C4-2B (cell line): ENCODE data around the gene NTRK3.

Experiments
- H3K27ac ChIP-seq: fragments of 450-650 bp; 2 replicates; pipeline ENCODE4 v1.5.1; 2017
- ZFX ChIP-seq: fragments of 450-650 bp; IDR thresholded peaks from 2 replicates; pipeline ENCODE4 v1.6.1; 2017
- TF ChIP-seq, protein P1 (sequence below): fragments of 450-650 bp; conservative IDR thresholded peaks from 2 replicates; pipeline ENCODE4 v1.5.1; 2017; ENCODE audit warnings: mild to moderate bottlenecking

Gene NTRK3

DNA sequence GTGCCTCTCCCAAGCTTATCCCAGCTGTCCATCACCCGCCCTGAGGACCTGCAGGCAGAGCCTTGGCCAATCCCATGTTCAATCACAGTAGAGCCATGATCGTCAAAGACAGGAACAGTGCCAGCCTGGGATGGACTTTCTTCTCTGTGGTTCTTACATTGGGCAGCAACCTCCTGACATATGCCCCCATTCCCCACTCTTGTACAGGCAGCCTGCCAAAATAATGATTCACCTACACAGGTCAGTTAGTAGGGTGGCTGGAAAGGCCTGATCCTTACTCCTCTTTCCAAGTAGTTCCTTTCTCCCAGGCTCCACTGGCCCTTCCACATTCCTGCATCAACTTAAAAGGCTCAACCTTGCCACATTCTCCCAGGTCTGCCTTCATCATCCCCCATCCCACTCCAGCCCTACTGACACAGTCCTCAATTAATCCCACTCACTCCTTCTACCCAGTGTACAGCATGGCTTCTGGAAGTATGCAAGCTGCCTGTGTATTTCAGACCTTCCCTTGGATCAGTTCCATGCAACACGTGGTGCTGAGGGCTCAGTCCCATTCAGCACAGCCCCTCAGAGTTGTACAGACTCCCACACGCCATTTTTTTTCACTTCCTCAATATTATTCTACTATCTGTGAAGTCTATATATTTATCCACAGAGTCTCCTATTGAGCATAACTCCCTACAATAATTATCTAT is 189.8 kb downstream of the NTRK3 start:
- H3K27ac ChIP-seq = no peak overlapping the region
- TF ChIP-seq, protein P1, sequence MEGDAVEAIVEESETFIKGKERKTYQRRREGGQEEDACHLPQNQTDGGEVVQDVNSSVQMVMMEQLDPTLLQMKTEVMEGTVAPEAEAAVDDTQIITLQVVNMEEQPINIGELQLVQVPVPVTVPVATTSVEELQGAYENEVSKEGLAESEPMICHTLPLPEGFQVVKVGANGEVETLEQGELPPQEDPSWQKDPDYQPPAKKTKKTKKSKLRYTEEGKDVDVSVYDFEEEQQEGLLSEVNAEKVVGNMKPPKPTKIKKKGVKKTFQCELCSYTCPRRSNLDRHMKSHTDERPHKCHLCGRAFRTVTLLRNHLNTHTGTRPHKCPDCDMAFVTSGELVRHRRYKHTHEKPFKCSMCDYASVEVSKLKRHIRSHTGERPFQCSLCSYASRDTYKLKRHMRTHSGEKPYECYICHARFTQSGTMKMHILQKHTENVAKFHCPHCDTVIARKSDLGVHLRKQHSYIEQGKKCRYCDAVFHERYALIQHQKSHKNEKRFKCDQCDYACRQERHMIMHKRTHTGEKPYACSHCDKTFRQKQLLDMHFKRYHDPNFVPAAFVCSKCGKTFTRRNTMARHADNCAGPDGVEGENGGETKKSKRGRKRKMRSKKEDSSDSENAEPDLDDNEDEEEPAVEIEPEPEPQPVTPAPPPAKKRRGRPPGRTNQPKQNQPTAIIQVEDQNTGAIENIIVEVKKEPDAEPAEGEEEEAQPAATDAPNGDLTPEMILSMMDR = no peak
- no peak for TF ChIP-seq ZFX

DNA sequence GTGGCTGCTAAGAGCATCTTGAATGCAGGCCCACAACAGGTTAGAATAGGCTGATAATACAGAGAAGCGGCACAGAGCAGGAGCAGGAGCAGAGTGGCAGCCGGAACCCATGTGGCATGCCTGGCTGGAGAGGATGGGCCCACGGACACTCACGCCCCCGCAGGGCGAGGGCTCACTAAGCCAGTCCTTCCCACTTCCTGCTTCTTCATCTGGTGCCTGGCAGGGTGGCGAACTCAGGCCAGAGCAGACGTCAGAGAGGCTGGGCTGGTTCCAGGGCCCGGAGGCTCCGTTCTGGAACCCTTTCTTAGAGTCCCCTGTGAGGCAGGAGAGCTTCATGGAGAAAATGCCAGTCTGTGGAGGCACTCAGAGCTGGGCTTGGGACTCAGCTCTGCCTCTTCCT is 195.1 kb downstream of the NTRK3 start:
- H3K27ac ChIP-seq = no peak overlapping the region

DNA sequence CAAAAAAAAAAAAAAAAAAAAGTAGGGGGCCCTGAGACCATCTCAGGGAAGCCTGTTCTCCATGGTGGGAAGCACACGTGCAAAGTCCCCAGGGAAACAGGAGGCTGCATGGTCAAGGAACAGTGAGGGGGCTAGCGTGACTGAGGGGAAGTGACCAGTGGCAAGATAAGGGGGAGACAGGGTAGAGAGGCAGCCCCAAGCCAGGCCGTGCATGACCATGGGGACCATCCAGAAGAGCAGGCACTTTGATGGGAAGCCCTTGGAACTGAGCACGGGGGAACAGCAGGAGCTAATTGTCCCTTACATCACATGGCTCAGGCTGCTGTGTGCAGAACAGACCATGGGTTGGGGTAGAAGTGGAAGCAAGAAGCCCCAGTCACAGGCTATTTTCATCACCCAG is 196.2 kb downstream of the NTRK3 start:
- TF ChIP-seq, protein P1 = no peak
- no peak for TF ChIP-seq ZFX
- H3K27ac ChIP-seq = no peak overlapping the region

More for the DNA sequence above, 195.1 kb downstream of the NTRK3 start:
- TF ChIP-seq, protein P1 = no peak
- TF ChIP-seq ZFX = no peak

DNA sequence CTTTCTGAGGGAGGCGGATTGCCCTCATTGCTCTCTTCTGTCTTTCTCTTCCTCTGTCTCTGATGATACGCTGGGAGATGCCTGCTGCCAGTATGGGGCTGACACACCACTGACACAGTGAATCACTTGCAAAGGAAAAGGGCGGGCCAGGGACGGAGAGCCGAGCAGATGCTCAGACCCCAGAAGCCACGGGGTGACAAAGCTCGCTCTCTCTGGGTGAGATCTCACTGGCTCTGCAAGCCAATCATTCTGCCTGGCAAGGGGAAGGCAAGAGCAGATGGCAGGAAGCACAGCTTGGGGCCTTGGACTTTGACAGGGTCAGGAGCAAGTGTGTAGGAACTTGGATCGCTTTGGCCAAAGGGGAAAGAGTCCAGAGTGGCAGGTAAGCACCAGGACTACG is 198.7 kb downstream of the NTRK3 start:
- H3K27ac ChIP-seq = no peak overlapping the region
- TF ChIP-seq ZFX = no peak
- TF ChIP-seq, protein P1 = no peak

DNA sequence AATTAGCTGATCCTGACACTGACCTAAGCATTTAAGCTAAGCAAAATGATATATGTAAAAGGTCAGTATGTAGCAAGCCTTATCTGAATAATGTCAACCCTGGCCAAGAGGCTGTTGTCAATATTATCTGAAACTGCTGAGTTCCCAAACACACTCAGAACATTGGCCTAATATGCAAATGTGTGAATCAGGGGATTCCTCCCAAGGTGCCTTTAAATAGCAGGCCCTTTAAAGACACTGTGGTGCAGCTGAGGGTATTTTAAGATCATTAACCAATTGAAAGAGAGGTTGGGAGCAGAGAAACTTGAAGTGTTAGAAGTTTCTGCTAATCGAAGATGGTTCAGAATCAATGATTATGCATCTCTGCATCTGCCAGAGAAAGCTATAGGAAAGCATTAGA is 207.0 kb downstream of the NTRK3 start:
- no peak overlapping the region for H3K27ac ChIP-seq
- TF ChIP-seq, protein P1 = no peak
- TF ChIP-seq ZFX = no peak

DNA sequence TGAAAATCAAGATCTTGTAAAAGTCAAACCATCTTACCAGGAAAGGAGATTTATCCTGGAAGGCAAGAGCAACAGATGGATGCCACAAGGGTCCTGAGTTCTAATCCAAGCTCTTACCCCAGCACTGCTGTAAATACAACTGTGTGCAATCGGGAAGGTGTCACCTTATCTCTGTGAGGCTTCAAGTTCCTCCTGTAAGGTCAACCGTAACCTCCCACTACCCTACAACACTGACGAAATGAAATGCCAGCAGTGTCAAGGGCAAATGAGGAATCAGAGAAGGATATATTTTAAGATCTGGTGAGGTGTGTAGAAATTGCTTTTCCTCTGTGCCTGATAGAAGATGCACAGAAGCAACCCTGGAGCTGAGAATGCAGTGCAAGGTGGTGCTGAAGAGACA is 207.8 kb downstream of the NTRK3 start:
- TF ChIP-seq, protein P1 = no peak
- TF ChIP-seq ZFX = no peak
- no peak overlapping the region for H3K27ac ChIP-seq

DNA sequence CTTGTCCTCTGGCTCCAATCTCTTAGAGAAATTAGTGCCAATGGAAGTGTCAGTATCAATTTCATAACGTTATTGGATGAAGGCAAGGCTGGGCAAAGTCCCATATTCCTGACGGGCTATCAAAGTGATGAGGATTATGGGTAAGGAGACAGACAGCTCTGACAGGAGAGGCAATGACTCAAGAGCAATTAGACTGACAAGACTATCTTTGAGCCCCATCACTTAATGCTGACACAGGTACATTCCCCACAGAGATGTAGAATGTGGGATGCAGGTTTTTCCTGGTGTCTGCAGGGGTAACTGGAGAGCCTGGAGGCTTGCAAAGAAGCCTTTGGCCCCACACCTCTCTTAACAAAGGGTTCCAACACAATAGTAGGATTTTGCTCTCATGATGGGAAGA is 208.3 kb downstream of the NTRK3 start:
- H3K27ac ChIP-seq = no peak overlapping the region
- TF ChIP-seq, protein P1 = no peak
- no peak for TF ChIP-seq ZFX
